H9 (cell line): ENCODE results near the gene FBXO41. TPM values are rescaled to one million over a fixed set of nuclear protein-coding genes. Genes with fewer than 3 reads are reported as not detected.

Source experiments
- DNase-seq: peaks from one replicate; pipeline ENCODE4 v3.0.0-alpha.2; 2017
- H2AFZ ChIP-seq: one replicate; pipeline ENCODE4 v1.6.1; 2013; ENCODE audit warnings: mild to moderate bottlenecking, low read length, control low read depth, moderate library complexity
- H2AK5ac ChIP-seq: 2 replicates; pipeline ENCODE4 v1.6.1; 2013; ENCODE audit warnings: low read length, control low read depth, mixed read lengths; ENCODE audit not compliant: insufficient read length
- H2BK120ac ChIP-seq: one replicate; pipeline ENCODE4 v1.6.1; 2013; ENCODE audit warnings: low read depth, mild to moderate bottlenecking, low read length, control low read depth, inconsistent platforms; ENCODE audit not compliant: poor library complexity, severe bottlenecking
- H2BK12ac ChIP-seq: 2 replicates; pipeline ENCODE4 v1.6.1; 2013; ENCODE audit warnings: low read length, control low read depth, mixed read lengths, low read depth; ENCODE audit not compliant: insufficient read length
- H2BK15ac ChIP-seq: 2 replicates; pipeline ENCODE4 v1.6.1; 2013; ENCODE audit warnings: low read depth, low read length, control low read depth
- H2BK20ac ChIP-seq: one replicate; pipeline ENCODE4 v1.6.1; 2013; ENCODE audit warnings: low read depth, mild to moderate bottlenecking, low read length, control low read depth, inconsistent platforms; ENCODE audit not compliant: poor library complexity, severe bottlenecking
- H2BK5ac ChIP-seq: 2 replicates; pipeline ENCODE4 v1.6.1; 2013; ENCODE audit warnings: low read length, control low read depth, mixed read lengths; ENCODE audit not compliant: insufficient read length
- H3K14ac ChIP-seq: 2 replicates; pipeline ENCODE4 v1.6.1; 2013; ENCODE audit warnings: low read length, control low read depth; ENCODE audit not compliant: insufficient read depth
- H3K18ac ChIP-seq: 2 replicates; pipeline ENCODE4 v1.6.1; 2013; ENCODE audit warnings: low read depth, mild to moderate bottlenecking, mixed read lengths, low read length, control low read depth; ENCODE audit not compliant: insufficient read length
- H3K23ac ChIP-seq: 2 replicates; pipeline ENCODE4 v1.6.1; 2013; ENCODE audit warnings: low read length, control low read depth, mixed read lengths, low read depth; ENCODE audit not compliant: insufficient read length
- H3K23me2 ChIP-seq: 2 replicates; pipeline ENCODE4 v1.6.1; 2013; ENCODE audit warnings: low read depth, mild to moderate bottlenecking, mixed read lengths, low read length, control low read depth; ENCODE audit not compliant: insufficient read length, poor library complexity, severe bottlenecking
- H3K27ac ChIP-seq: 2 replicates; pipeline ENCODE4 v1.5.1; 2013; ENCODE audit warnings: low read length, control low read depth, mixed read lengths, low read depth; ENCODE audit not compliant: insufficient read length
- H3K27me3 ChIP-seq: 2 replicates; pipeline ENCODE4 v1.6.1; 2013; ENCODE audit warnings: low read length, control low read depth, inconsistent platforms; ENCODE audit not compliant: insufficient read depth
- H3K4ac ChIP-seq: 2 replicates; pipeline ENCODE4 v1.6.1; 2013; ENCODE audit warnings: low read depth, mild to moderate bottlenecking, control low read depth, inconsistent platforms, low read length, moderate library complexity
- H3K4me1 ChIP-seq: 2 replicates; pipeline ENCODE4 v1.6.1; 2013; ENCODE audit warnings: low read length, control low read depth, inconsistent platforms; ENCODE audit not compliant: insufficient read depth
- H3K4me2 ChIP-seq: 2 replicates; pipeline ENCODE4 v1.6.1; 2013; ENCODE audit warnings: low read length, control low read depth, mixed read lengths; ENCODE audit not compliant: insufficient read length, insufficient read depth
- H3K56ac ChIP-seq: 2 replicates; pipeline ENCODE4 v1.6.1; 2013; ENCODE audit warnings: low read depth, mild to moderate bottlenecking, mixed read lengths, low read length, control low read depth; ENCODE audit not compliant: insufficient read length
- H3K79me1 ChIP-seq: 2 replicates; pipeline ENCODE4 v1.6.1; 2013; ENCODE audit warnings: low read depth, mild to moderate bottlenecking, moderate library complexity, low read length, control low read depth, inconsistent platforms; ENCODE audit not compliant: insufficient read depth, poor library complexity, severe bottlenecking
- H3K79me2 ChIP-seq: 2 replicates; pipeline ENCODE4 v1.6.1; 2013; ENCODE audit warnings: low read length, control low read depth, inconsistent platforms; ENCODE audit not compliant: insufficient read depth
- H3K9ac ChIP-seq: 2 replicates; pipeline ENCODE4 v1.6.1; 2013; ENCODE audit warnings: low read length, control low read depth, mixed read lengths; ENCODE audit not compliant: insufficient read length; ENCODE audit errors: extremely low read depth
- H3K9me3 ChIP-seq: one replicate; pipeline ENCODE4 v1.6.1; 2013; ENCODE audit warnings: low read depth, low read length, inconsistent platforms; ENCODE audit not compliant: control insufficient read depth
- H3T11ph ChIP-seq: one replicate; pipeline ENCODE4 v1.6.1; 2013; ENCODE audit warnings: mild to moderate bottlenecking, low read length, control low read depth, inconsistent platforms
- H4K20me1 ChIP-seq: one replicate; pipeline ENCODE4 v1.6.1; 2013; ENCODE audit not compliant: control insufficient read depth, insufficient read length, insufficient read depth
- H4K5ac ChIP-seq: 2 replicates; pipeline ENCODE4 v1.6.1; 2013; ENCODE audit warnings: low read depth, mild to moderate bottlenecking, mixed read lengths, low read length, control low read depth; ENCODE audit not compliant: insufficient read length
- H4K8ac ChIP-seq: replicated peaks from 2 replicates; pipeline ENCODE4 v1.6.1; 2013; ENCODE audit warnings: low read length, control low read depth, mixed read lengths, low read depth; ENCODE audit not compliant: insufficient read length
- H4K91ac ChIP-seq: 2 replicates; pipeline ENCODE4 v1.6.1; 2013; ENCODE audit warnings: low read depth, mild to moderate bottlenecking, moderate library complexity, mixed read lengths, low read length, control low read depth; ENCODE audit not compliant: insufficient read length
- H3K27ac Mint-ChIP-seq, 3 experiments: 2 replicates in 2 of 3; 3 replicates in 1 of 3; pipeline ENCODE4 v1.8.0; 2020 to 2021; ENCODE audit warnings: mixed read lengths in 3 of 3, mild to moderate bottlenecking in 1 of 3, moderate library complexity in 1 of 3
- H3K27me3 Mint-ChIP-seq: 2 replicates; pipeline ENCODE4 v1.8.0; 2021; ENCODE audit warnings: low read depth, mild to moderate bottlenecking, moderate library complexity, mixed read lengths
- H3K36me3 Mint-ChIP-seq, 3 experiments: 2 replicates in 2 of 3; 3 replicates in 1 of 3; pipeline ENCODE4 v1.8.0; 2020 to 2021; ENCODE audit warnings: low read depth in 3 of 3, mixed read lengths in 3 of 3; ENCODE audit not compliant: insufficient read depth in 1 of 3
- H3K4me1 Mint-ChIP-seq, 2 experiments: 2 replicates each; pipeline ENCODE4 v1.8.0; 2020; ENCODE audit warnings: mixed read lengths in 2 of 2
- H3K4me3 Mint-ChIP-seq, 2 experiments: 2 replicates in 1 of 2; 3 replicates in 1 of 2; pipeline ENCODE4 v1.8.0; 2020 to 2021; ENCODE audit warnings: mild to moderate bottlenecking in 2 of 2, mixed read lengths in 2 of 2, moderate library complexity in 1 of 2
- H3K9me3 Mint-ChIP-seq, 2 experiments: 2 replicates in 1 of 2; 3 replicates in 1 of 2; pipeline ENCODE4 v1.8.0; 2020; ENCODE audit warnings: mild to moderate bottlenecking in 2 of 2, mixed read lengths in 2 of 2, moderate library complexity in 1 of 2
- CTCF ChIP-seq: fragments of 200-600 bp; sonication (generic); conservative IDR thresholded peaks from 3 replicates; pipeline ENCODE4 v1.8.0; 2021; ENCODE audit warnings: antibody characterized with exemption, mild to moderate bottlenecking
- WGBS: extraction: QIAGEN DNeasy Blood & Tissue Kit; methylation state at CpG from one replicate; pipeline ENCODE4 v1.1.7; 2013; ENCODE audit warnings: missing lambda C conversion rate, low lambda C conversion rate, mixed read lengths; ENCODE audit not compliant: insufficient read length; ENCODE audit errors: extremely low coverage; 5-methylcytosine and 5-hydroxymethylcytosine counted together
- total RNA-seq: library from RNA; stranded (reverse); gene quantifications from 2 replicates; pipeline ENCODE4 v1.2.1, GENCODE V29; 2021

The FBXO41 gene
- total RNA-seq, 1 experiment from 2014 or later, result 16.2 TPM

- H3K23me2 ChIP-seq, result peaks cover 8% of the 10 kb centered on the region
- H3K9ac ChIP-seq, result no peak overlapping the region
- no peak overlapping the region for H3K18ac ChIP-seq
- H2BK20ac ChIP-seq, result no peak overlapping the region
- H3K9me3 ChIP-seq, result no peaks in the 10 kb centered on the region
- no peak overlapping the region for H2BK120ac ChIP-seq
- Mint-ChIP-seq H3K9me3 (no peaks in the 10 kb centered on the region), H3K4me3 (no peak overlapping the region), H3K36me3 (peaks cover 4 to 33% (median 15%) of the 10 kb centered on the region in 3 experiments; a peak in 6 of 7 replicates), H3K27me3 (peaks cover 22% of the 10 kb centered on the region), H3K27ac (no peak overlapping the region), H3K4me1 (peaks cover 10 to 19% of the 10 kb centered on the region in 2 experiments)
- H3K23ac ChIP-seq, result no peak overlapping the region
- no peak for DNase-seq
- no peak overlapping the region for H3K27ac ChIP-seq
- H3K79me2 ChIP-seq, result no peaks in the 10 kb centered on the region
- H2AFZ ChIP-seq, result no peak overlapping the region
- H3K56ac ChIP-seq, result no peak overlapping the region
- no peaks in the 10 kb centered on the region for H3K27me3 ChIP-seq
- no peak overlapping the region for H3K14ac ChIP-seq
- H2BK15ac ChIP-seq, result no peak overlapping the region
- H3T11ph ChIP-seq, result no peak overlapping the region
- H2BK12ac ChIP-seq, result no peak overlapping the region
- no peak overlapping the region for H3K4ac ChIP-seq
- no peak for TF ChIP-seq CTCF
- peaks cover under 1% of the 10 kb centered on the region; the same call in 1 of the 2 replicates for H3K4me1 ChIP-seq
- WGBS, result no CpG with 5 or more reads among the region's 4 CpGs
- H2BK5ac ChIP-seq, result no peak overlapping the region
- H3K79me1 ChIP-seq, result no peaks in the 10 kb centered on the region
- no peak overlapping the region for H3K4me2 ChIP-seq
- no peaks in the 10 kb centered on the region for H4K20me1 ChIP-seq
- no peak overlapping the region for H4K5ac ChIP-seq
- no peak overlapping the region for H4K91ac ChIP-seq
- no peak overlapping the region for H4K8ac ChIP-seq
- H2AK5ac ChIP-seq, result no peak overlapping the region
Measured at GRCh38 chr2:73264783-73265182, 19.5 kb downstream of the FBXO41 start.
